ENCODE measurements around the gene PCDHGA11.
"Not testable (repeated sequence)": the region's sequence is repeated elsewhere in the genome, so short reads cannot be mapped to it uniquely, and the experiment has no call there.

PCDHGA11 gene

GRCh38 chr5:141389153-141390042 is 31.5 kb upstream of the PCDHGA11 start:
- no peak for TF ChIP-seq CTCF (IDR thresholded peaks at IDR 0.05; ENCODE audit: low read depth, low read length)
- Histone ChIP-seq H3K36me3 (no peaks in the 10 kb centered on the region), H3K9me3 (ENCODE audit: severe bottlenecking) (peaks cover 6% of the 10 kb centered on the region), H3K27me3 (ENCODE audit: insufficient read depth, low read depth, severe bottlenecking) (no peaks in the 10 kb centered on the region), H3K4me3 (ENCODE audit: low read depth, low read length) (no peak overlapping the region), H3K27ac (no peak overlapping the region)
- DNase-seq, result no peak

- DNase-seq, result no peak
- H3K27me3 ChIP-seq (ENCODE audit: insufficient read depth, low read depth, severe bottlenecking), result no peaks in the 10 kb centered on the region
- H3K27ac ChIP-seq, result no peak within 1 kb of the TSS
- no peaks in the 10 kb centered on the region for H3K36me3 ChIP-seq
- no peak for TF ChIP-seq CTCF (IDR thresholded peaks at IDR 0.05; ENCODE audit: low read depth, low read length)
- H3K9me3 ChIP-seq (ENCODE audit: severe bottlenecking), result peaks cover 4% of the 10 kb centered on the region
- no peak within 1 kb of the TSS for H3K4me3 ChIP-seq (ENCODE audit: low read depth, low read length)
Measured at GRCh38 chr5:141392429-141393198, 28.2 kb upstream of the PCDHGA11 start, which contains the start of gene PCDHGA8. TSS of gene PCDHGA8 (plus strand) at chr5:141392633. CDS start at chr5:141392814, 181 bp downstream.

- Histone ChIP-seq H3K27me3 (ENCODE audit: insufficient read depth, low read depth, severe bottlenecking) (no peaks in the 10 kb centered on the region), H3K27ac (no peak overlapping the region), H3K4me3 (ENCODE audit: low read depth, low read length) (no peak overlapping the region), H3K9me3 (ENCODE audit: severe bottlenecking) (peaks cover 4% of the 10 kb centered on the region), H3K36me3 (no peaks in the 10 kb centered on the region)
- no peak for DNase-seq
- TF ChIP-seq CTCF (IDR thresholded peaks at IDR 0.05; ENCODE audit: low read depth, low read length), result no peak
Measured at GRCh38 chr5:141393267-141393666, 27.6 kb upstream of the PCDHGA11 start.

GRCh38 chr5:141394401-141395187 is 26.3 kb upstream of the PCDHGA11 start:
- not testable (repeated sequence) for H3K4me3 ChIP-seq (ENCODE audit: low read depth, low read length); H3K27ac ChIP-seq; H3K27me3 ChIP-seq (ENCODE audit: insufficient read depth, low read depth, severe bottlenecking); H3K9me3 ChIP-seq (ENCODE audit: severe bottlenecking); H3K36me3 ChIP-seq; DNase-seq

- not testable (repeated sequence) for H3K36me3 ChIP-seq; H3K27me3 ChIP-seq (ENCODE audit: insufficient read depth, low read depth, severe bottlenecking); H3K27ac ChIP-seq; DNase-seq; H3K9me3 ChIP-seq (ENCODE audit: severe bottlenecking); H3K4me3 ChIP-seq (ENCODE audit: low read depth, low read length)
Measured at GRCh38 chr5:141397756-141398551, 22.9 kb upstream of the PCDHGA11 start, which contains the start of gene PCDHGB5. TSS of gene PCDHGB5 (plus strand) at chr5:141397947. CDS start at chr5:141398128, 181 bp downstream.

- Histone ChIP-seq H3K4me3 (ENCODE audit: low read depth, low read length) (no peak overlapping the region), H3K27ac (no peak overlapping the region), H3K9me3 (ENCODE audit: severe bottlenecking) (peaks cover 4% of the 10 kb centered on the region), H3K27me3 (ENCODE audit: insufficient read depth, low read depth, severe bottlenecking) (no peaks in the 10 kb centered on the region), H3K36me3 (no peaks in the 10 kb centered on the region)
- TF ChIP-seq CTCF (IDR thresholded peaks at IDR 0.05; ENCODE audit: low read depth, low read length), result no peak
- no peak for DNase-seq
Measured at GRCh38 chr5:141398608-141399007, 22.2 kb upstream of the PCDHGA11 start.

Measured in WERI-Rb-1 (cell line).